MM.1S (cell line): Measurements from ENCODE around the gene GATAD2A.

Experiments
- DNase-seq: peaks from one replicate; pipeline ENCODE4 v3.0.0-alpha.2; 2015
- H2AFZ ChIP-seq: fragments of 300-600 bp; sonication (generic); 2 replicates; pipeline ENCODE4 v1.6.0; 2016; ENCODE audit warnings: antibody characterized with exemption, low read length
- H3F3A ChIP-seq: fragments of 300-600 bp; sonication (generic); 2 replicates; pipeline ENCODE4 v1.6.1; 2016; ENCODE audit warnings: mild to moderate bottlenecking, antibody characterized with exemption, low read length, moderate library complexity, mixed read lengths; ENCODE audit not compliant: insufficient read depth
- H3K27ac ChIP-seq: fragments of 300-600 bp; sonication (generic); 2 replicates; pipeline ENCODE4 v1.5.1; 2016; ENCODE audit warnings: mild to moderate bottlenecking, low read length
- H3K27me3 ChIP-seq: fragments of 300-600 bp; sonication (generic); replicated peaks from 2 replicates; pipeline ENCODE4 v1.6.0; 2016; ENCODE audit warnings: low read length; ENCODE audit not compliant: insufficient read depth
- H3K36me3 ChIP-seq: fragments of 300-600 bp; sonication (generic); replicated peaks from 2 replicates; pipeline ENCODE4 v1.6.1; 2016; ENCODE audit warnings: mild to moderate bottlenecking, low read length, mixed read lengths; ENCODE audit not compliant: insufficient read depth
- H3K4me1 ChIP-seq: fragments of 300-600 bp; sonication (generic); 2 replicates; pipeline ENCODE4 v1.6.1; 2016; ENCODE audit warnings: low read length, mixed read lengths
- H3K4me2 ChIP-seq: fragments of 300-600 bp; sonication (generic); 2 replicates; pipeline ENCODE4 v1.6.0; 2016; ENCODE audit warnings: low read depth, low read length
- H3K4me3 ChIP-seq: fragments of 300-600 bp; sonication (generic); 2 replicates; pipeline ENCODE4 v1.5.1; 2016; ENCODE audit warnings: low read length, mixed read lengths
- H3K79me2 ChIP-seq: fragments of 300-600 bp; sonication (generic); 2 replicates; pipeline ENCODE4 v1.6.1; 2016; ENCODE audit warnings: mixed run types, low read length, mixed read lengths
- H3K9ac ChIP-seq: fragments of 300-600 bp; sonication (generic); 2 replicates; pipeline ENCODE4 v1.6.1; 2016; ENCODE audit warnings: low read length, mixed read lengths
- H3K9me2 ChIP-seq: fragments of 300-600 bp; sonication (generic); replicated peaks from 2 replicates; pipeline ENCODE4 v1.6.1; 2016; ENCODE audit warnings: mild to moderate bottlenecking, low read length, mixed read lengths; ENCODE audit not compliant: insufficient read depth
- H3K9me3 ChIP-seq: fragments of 300-600 bp; sonication (generic); replicated peaks from 2 replicates; pipeline ENCODE4 v1.6.1; 2016; ENCODE audit warnings: mild to moderate bottlenecking, low read length, mixed read lengths; ENCODE audit not compliant: insufficient read depth
- H4K20me1 ChIP-seq: fragments of 300-600 bp; sonication (generic); 2 replicates; pipeline ENCODE4 v1.6.1; 2016; ENCODE audit warnings: mild to moderate bottlenecking, low read length, moderate library complexity, mixed read lengths; ENCODE audit not compliant: insufficient read depth
- EZH2 ChIP-seq: fragments of 300-600 bp; sonication (generic); optimal IDR thresholded peaks from 2 replicates; pipeline ENCODE3; 2017; ENCODE audit warnings: low read depth, mild to moderate bottlenecking, antibody characterized with exemption, low read length, mixed read lengths
- EZH2phosphoT487 ChIP-seq: fragments of 300-600 bp; sonication (generic); IDR thresholded peaks from 2 replicates; pipeline ENCODE4 v1.6.1; 2018; ENCODE audit warnings: antibody characterized with exemption, low read length
- TF ChIP-seq, protein P1 (sequence below): fragments of 300-600 bp; sonication (generic); IDR thresholded peaks from 2 replicates; pipeline ENCODE4 v1.5.1; 2016; ENCODE audit warnings: antibody characterized with exemption, low read length, mixed read lengths

The GATAD2A gene

DNA sequence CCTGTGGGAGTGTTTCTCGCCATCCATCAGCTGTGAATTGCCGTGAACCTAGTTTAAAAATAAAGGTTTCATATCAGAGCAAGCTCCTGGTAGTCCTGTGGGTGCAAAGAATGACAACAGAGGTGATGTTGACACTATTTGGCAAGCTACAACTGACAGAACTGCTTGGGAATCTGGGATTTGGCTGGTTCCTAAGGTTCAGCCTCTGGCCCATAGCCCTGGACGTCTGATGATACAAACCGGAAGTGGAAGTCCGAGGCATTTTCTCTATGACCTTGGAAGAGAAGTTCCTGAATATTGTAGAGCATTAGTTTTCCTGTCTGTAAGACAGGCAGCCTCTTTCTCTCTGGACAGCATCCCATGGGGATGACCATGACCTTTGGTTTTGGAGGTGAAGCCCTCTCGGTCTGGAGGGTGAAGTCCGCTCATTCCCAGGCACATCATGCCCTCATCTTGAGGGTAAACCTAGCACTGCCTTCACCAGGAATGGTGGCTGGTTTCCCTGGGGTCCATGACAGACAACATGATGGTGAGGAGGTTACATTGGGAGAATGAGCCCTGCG is 29.1 kb downstream of the GATAD2A start:
- H3K4me3 ChIP-seq = no peak overlapping the region
- H3K79me2 ChIP-seq = peaks cover 99% of the 10 kb centered on the region
- H3F3A ChIP-seq = no peaks in the 10 kb centered on the region
- H2AFZ ChIP-seq = no peak overlapping the region
- H3K27me3 ChIP-seq = no peaks in the 10 kb centered on the region
- no peak for TF ChIP-seq EZH2
- TF ChIP-seq EZH2phosphoT487 = no peak
- TF ChIP-seq, protein P1, sequence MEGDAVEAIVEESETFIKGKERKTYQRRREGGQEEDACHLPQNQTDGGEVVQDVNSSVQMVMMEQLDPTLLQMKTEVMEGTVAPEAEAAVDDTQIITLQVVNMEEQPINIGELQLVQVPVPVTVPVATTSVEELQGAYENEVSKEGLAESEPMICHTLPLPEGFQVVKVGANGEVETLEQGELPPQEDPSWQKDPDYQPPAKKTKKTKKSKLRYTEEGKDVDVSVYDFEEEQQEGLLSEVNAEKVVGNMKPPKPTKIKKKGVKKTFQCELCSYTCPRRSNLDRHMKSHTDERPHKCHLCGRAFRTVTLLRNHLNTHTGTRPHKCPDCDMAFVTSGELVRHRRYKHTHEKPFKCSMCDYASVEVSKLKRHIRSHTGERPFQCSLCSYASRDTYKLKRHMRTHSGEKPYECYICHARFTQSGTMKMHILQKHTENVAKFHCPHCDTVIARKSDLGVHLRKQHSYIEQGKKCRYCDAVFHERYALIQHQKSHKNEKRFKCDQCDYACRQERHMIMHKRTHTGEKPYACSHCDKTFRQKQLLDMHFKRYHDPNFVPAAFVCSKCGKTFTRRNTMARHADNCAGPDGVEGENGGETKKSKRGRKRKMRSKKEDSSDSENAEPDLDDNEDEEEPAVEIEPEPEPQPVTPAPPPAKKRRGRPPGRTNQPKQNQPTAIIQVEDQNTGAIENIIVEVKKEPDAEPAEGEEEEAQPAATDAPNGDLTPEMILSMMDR = no peak
- no peak overlapping the region for H3K9ac ChIP-seq
- DNase-seq = no peak
- H3K4me2 ChIP-seq = no peak overlapping the region
- H4K20me1 ChIP-seq = peaks cover 22% of the 10 kb centered on the region
- H3K36me3 ChIP-seq = no peaks in the 10 kb centered on the region
- H3K4me1 ChIP-seq = no peaks in the 10 kb centered on the region
- H3K9me3 ChIP-seq = no peaks in the 10 kb centered on the region
- no peaks in the 10 kb centered on the region for H3K9me2 ChIP-seq
- no peak overlapping the region for H3K27ac ChIP-seq

DNA sequence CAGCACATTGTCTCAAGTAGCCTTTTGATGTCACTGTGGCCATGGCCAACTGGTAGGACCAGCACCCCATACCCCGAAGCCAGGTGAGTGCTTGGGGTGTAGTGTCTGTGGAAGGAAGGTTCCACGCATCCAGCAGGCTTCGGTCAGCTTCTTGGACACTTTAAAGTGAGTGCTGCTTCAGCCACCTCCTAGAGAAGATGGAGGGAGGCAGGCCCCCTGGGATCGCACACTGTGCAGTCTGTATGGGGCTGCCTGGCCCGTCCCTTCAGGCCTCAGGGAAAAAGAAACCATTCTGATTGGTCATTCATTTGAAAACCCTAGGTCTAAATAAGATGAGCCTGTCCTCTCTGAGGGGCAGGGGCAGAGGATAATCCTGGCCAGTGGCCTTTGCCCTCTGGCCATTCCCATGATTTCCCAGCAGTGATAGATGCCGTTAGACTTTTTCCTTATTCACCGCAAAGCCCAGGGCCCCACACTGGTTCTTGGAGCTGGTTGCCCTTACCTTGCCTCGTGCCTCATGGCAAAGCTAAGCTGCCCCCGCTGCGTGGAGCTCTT is 30.7 kb downstream of the GATAD2A start:
- TF ChIP-seq EZH2phosphoT487 (no peak), EZH2 (no peak)
- TF ChIP-seq, protein P1 = no peak
- DNase-seq = no peak
- no peak overlapping the region for H3K4me3 ChIP-seq
- no peak overlapping the region for H3K27ac ChIP-seq
- H3K36me3 ChIP-seq = no peaks in the 10 kb centered on the region
- H4K20me1 ChIP-seq = peaks cover 22% of the 10 kb centered on the region
- peaks cover 95% of the 10 kb centered on the region for H3K79me2 ChIP-seq
- H2AFZ ChIP-seq = no peak overlapping the region
- no peaks in the 10 kb centered on the region for H3K27me3 ChIP-seq
- H3K4me1 ChIP-seq = no peaks in the 10 kb centered on the region
- H3K9ac ChIP-seq = no peak overlapping the region
- no peak overlapping the region for H3K4me2 ChIP-seq
- H3K9me3 ChIP-seq = no peaks in the 10 kb centered on the region
- H3F3A ChIP-seq = no peaks in the 10 kb centered on the region
- no peaks in the 10 kb centered on the region for H3K9me2 ChIP-seq

DNA sequence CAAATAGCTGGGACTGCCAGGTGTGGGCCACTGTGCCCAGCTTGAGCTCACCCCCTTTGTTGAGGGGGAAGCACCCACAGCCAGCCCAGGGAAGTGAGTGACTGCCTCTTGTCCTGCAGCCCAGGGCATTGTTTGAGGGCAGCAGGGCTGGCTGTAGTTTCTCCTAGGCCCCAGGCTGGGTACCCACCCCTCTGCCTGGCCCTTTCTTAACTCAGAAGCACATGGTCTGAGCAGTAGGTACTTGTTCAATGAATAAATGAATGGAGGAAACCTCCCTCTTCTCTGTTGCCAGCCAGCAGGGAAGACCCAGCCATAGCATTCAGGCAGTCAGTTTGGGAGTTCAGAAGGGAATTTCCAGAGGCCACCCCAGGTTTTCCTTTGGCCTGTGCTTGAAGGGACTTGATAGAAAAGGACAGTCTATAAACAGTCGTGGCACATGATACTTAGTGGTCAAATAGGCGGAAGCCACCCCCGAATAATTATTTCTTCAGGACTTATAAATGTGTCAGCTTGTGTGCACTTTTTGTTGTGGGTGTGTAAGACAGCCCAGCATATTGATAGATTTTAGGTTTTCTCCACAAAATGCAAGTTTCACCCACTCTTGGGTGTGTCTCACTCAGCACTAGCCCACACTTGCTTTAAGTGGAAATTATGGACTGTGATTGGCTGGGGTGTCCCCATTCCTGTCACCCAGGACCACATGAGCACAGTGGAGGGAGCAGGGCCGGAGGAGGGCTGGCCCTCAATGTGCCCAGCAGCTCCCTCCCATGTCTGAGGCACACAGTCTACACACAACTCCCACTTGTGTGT is 33.1 kb downstream of the GATAD2A start:
- Histone ChIP-seq H3K4me1 (no peaks in the 10 kb centered on the region), H3K9me2 (no peaks in the 10 kb centered on the region), H2AFZ (no peak overlapping the region), H3K27ac (no peak overlapping the region), H3K4me3 (no peak overlapping the region), H3K9me3 (no peaks in the 10 kb centered on the region), H3K9ac (no peak overlapping the region), H3K79me2 (peaks cover 93% of the 10 kb centered on the region), H4K20me1 (peaks cover 18% of the 10 kb centered on the region; the same call in 1 of the 2 replicates), H3F3A (no peaks in the 10 kb centered on the region), H3K4me2 (no peak overlapping the region), H3K36me3 (no peaks in the 10 kb centered on the region), H3K27me3 (no peaks in the 10 kb centered on the region)
- TF ChIP-seq, protein P1 = no peak
- no peak for TF ChIP-seq EZH2
- TF ChIP-seq EZH2phosphoT487 = no peak
- no peak for DNase-seq
